GM06990 (cell line): ENCODE data around the gene SPOPL.
"Not testable (repeated sequence)": the region's sequence is repeated elsewhere in the genome, so short reads cannot be mapped to it uniquely, and the experiment has no call there.

ENCODE experiments used
- DNase-seq: peaks from one replicate; pipeline ENCODE4 v3.0.0-alpha.2; 2011; ENCODE audit not compliant: insufficient read length; ENCODE audit errors: extremely low read depth
- H3K27me3 ChIP-seq: replicated peaks from 2 replicates; pipeline ENCODE4 v1.6.0; 2011; ENCODE audit warnings: low read length; ENCODE audit not compliant: control insufficient read depth, insufficient read depth
- H3K36me3 ChIP-seq: 2 replicates; pipeline ENCODE4 v1.5.1; 2011; ENCODE audit warnings: low read length; ENCODE audit not compliant: control insufficient read depth, insufficient read depth
- H3K4me3 ChIP-seq: replicated peaks from 2 replicates; pipeline ENCODE4 v1.5.1; 2011; ENCODE audit warnings: low read depth, mild to moderate bottlenecking, control low read depth, low read length
- CTCF ChIP-seq: IDR thresholded peaks from 2 replicates; pipeline ENCODE4 v1.5.1; 2011; ENCODE audit warnings: low read length, control low read depth, mild to moderate bottlenecking, inconsistent platforms; ENCODE audit not compliant: insufficient read depth, poor library complexity, severe bottlenecking

The SPOPL gene

GRCh38 chr2:138475277-138475776, 26.2 kb upstream of the SPOPL start:
- Histone ChIP-seq H3K27me3 (no peaks in the 10 kb centered on the region), H3K36me3 (no peaks in the 10 kb centered on the region), H3K4me3 (no peak overlapping the region)
- TF ChIP-seq CTCF: no peak
- DNase-seq: peak; percentile 24

DNA sequence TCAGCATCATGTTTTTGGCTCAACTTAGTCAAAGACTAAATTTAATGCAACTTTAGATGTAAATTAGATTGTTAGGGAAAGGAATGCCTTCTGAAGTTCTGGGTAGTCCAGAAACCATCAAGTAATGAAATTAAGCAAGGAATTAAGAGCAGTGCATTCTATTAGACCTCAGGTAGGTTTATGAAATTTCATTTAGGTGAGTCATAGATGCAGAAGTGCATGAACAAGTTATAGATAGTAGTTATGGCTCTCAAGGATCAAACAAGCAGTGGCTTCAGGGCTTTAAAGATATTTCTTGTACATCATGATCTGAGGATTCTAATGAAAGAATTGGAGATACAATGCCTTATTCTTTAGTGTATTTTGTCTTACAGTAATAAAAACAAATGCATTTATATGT, 25.4 kb upstream of the SPOPL start:
- H3K36me3 ChIP-seq: no peaks in the 10 kb centered on the region
- no peak for TF ChIP-seq CTCF
- no peaks in the 10 kb centered on the region for H3K27me3 ChIP-seq
- no peak overlapping the region for H3K4me3 ChIP-seq
- DNase-seq: no peak

DNA sequence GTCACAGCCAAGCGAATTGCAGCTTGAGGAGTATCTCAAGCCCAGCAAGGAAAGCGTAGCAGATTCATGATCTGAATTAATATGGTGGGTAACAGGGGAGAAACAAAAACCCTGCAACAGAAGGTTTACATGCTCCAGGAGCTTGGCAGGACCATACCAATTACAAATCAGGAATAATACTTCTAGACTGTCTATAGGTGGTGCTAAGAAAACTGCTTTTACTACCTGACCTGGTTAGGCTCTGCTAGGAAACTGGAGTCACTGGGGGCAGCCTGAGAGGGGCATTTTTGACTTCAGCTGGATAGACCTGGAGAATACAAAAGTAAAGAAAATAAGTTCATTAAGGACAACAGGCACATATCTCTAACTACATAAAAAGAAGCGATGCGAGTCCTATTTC, 24.6 kb upstream of the SPOPL start:
- no peak overlapping the region for H3K4me3 ChIP-seq
- DNase-seq: no peak
- no peaks in the 10 kb centered on the region for H3K27me3 ChIP-seq
- peak; percentile 9 for TF ChIP-seq CTCF
- no peaks in the 10 kb centered on the region for H3K36me3 ChIP-seq

GRCh38 chr2:138482796-138483195, 18.8 kb upstream of the SPOPL start:
- DNase-seq, H3K4me3 ChIP-seq: not testable (repeated sequence)

GRCh38 chr2:138485019-138485418, 16.6 kb upstream of the SPOPL start:
- Histone ChIP-seq H3K4me3 (no peak overlapping the region), H3K27me3 (no peaks in the 10 kb centered on the region), H3K36me3 (no peaks in the 10 kb centered on the region)
- no peak for TF ChIP-seq CTCF
- DNase-seq: no peak

More at GRCh38 chr2:138482796-138483195, 18.8 kb upstream of the SPOPL start:
- not testable (repeated sequence) for H3K27me3 ChIP-seq, H3K36me3 ChIP-seq

GRCh38 chr2:138486363-138487198, 15.0 kb upstream of the SPOPL start:
- Histone ChIP-seq H3K4me3 (no peak overlapping the region), H3K27me3 (no peaks in the 10 kb centered on the region), H3K36me3 (no peaks in the 10 kb centered on the region)
- DNase-seq: no peak
- peak; percentile 41 for TF ChIP-seq CTCF
